ENCODE data around the gene PAPPA. TPM values are rescaled to one million over a fixed set of nuclear protein-coding genes. Genes with fewer than 3 reads are reported as not detected.
A peak's percentile ranks its signal among the peaks of the same experiment; 100 is the strongest.

PAPPA gene
- total RNA-seq, 4 donors from 2014 or later: 9.6 to 35.3 (median 14.9) TPM

DNA sequence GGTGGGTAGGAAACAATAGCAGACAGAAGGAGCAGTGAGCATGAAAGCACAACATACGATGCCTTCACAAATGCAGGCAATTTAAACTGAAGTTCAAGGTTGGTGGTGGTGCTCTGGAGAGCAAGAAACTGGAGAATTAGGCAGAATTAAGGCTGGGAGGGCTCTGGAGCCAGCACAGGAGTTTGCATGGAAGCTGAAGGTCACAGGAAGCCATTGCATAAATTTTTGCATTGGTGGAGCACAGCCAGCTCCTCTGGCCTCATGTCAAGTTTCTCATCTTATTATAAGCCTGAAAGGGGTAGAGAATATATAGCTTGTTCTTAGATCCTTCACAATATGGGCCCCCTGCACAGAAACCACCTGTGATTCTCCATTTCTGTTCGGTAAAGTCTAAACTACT lies 207.4 kb downstream of the PAPPA start:
- ATAC-seq (ENCODE audit: low FRiP score): no peak
- no peak for TF ChIP-seq CTCF (IDR thresholded peaks at IDR 0.05)
- DNase-seq (ENCODE audit: low spot score): no peak

DNA sequence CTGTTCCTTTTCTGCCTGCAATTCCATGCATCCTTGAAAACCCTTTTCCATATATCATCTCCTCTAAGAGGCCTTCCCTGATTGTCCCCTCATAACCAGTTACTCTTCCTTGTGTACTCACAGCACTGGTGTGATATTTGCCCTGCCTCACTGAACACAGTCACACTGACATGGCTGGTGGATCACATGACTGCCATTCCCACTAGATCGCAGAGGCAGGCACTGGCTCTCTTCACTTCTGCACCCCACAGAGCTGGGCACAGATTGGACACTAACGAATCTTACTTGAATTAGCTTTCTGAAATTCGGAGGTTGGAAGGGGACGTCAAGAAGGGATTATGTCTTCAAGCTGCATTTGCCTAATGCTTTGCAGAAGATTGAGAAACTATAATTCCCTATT lies 208.0 kb downstream of the PAPPA start:
- DNase-seq (ENCODE audit: low spot score) (no peak), ATAC-seq (ENCODE audit: low FRiP score) (no peak)
- no peak for TF ChIP-seq CTCF (IDR thresholded peaks at IDR 0.05)

DNA sequence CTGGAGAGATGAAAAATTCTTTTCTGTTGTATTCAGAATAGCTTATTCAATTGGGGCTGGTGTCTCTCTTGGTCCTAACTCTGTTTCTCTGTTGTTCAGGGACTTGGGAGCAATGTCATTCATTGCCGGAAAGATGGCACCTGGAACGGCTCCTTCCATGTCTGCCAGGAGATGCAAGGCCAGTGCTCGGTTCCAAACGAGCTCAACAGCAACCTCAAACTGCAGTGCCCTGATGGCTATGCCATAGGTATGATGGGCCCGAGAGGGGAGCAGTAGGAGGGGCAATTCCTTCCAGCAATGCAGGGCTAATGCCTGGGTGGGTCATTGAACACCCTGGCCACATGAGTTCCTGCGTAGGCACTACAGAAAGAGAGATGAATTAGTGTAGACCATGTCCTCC lies 208.9 kb downstream of the PAPPA start:
- DNase-seq (ENCODE audit: low spot score) (no peak), ATAC-seq (ENCODE audit: low FRiP score) (no peak)
- TF ChIP-seq CTCF (IDR thresholded peaks at IDR 0.05): no peak

DNA sequence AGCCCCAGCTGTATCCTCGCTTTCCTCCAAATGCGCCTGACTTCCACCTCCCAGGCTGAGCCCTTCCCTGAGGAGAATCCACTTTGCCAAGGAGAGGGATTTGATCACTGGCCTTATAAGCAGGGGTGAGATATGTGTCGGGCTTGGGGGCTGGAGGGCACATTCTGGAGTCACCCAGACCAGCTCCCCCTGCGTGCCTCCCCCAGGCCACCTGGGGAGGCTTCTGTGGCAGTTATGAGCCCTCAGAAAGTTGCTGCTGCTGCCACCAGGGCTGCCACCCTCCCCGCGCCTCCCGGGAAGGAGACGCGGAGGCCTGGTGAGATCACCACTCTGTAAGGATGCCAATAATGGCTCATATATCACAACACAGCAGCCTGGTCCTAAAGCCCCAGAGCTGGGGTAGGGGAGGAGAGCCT lies 211.5 kb downstream of the PAPPA start:
- TF ChIP-seq CTCF (IDR thresholded peaks at IDR 0.05): no peak
- DNase-seq (ENCODE audit: low spot score) (no peak), ATAC-seq (ENCODE audit: low FRiP score) (peak; percentile 12)

DNA sequence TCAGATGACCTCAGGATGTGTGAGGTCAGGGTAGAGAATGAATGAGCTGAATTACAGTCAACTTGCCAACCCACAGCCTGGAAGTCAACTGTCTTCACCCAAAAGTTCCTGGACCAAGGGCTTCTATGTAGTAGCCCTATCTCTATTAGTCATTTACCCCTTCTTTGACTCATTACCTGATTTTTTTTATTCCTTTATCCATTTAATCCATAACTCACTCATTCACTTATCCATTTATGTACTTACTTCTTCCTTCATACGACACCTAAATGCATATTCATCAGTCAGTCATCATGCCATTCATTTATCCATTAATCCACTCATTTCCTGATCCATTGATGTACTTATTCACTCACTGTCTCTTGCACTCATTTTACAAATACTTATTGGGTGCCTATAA lies 212.7 kb downstream of the PAPPA start:
- ATAC-seq (ENCODE audit: low FRiP score) (no peak), DNase-seq (ENCODE audit: low spot score) (no peak)
- TF ChIP-seq CTCF (IDR thresholded peaks at IDR 0.05): no peak

DNA sequence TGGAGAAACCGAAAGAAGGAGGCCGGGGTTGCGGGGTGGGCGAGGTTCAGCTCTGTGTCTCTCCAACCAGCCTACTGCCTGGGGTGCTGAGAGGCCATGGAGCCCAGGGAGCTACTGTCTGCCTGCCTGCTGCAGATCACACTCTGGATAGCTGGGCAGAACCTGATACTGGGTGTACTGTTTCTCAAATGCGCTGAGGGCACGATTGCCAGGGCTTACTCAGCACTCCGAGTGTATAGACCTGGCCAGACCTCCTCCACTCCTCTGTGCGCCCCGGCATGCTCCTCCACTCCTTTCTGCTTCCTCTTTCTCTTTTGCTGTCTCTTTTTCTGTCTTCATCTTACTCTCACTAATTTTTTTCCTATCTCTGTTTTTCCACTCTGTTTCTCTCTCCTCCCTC lies 215.1 kb downstream of the PAPPA start:
- ATAC-seq (ENCODE audit: low FRiP score) (peak; percentile 86), DNase-seq (ENCODE audit: low spot score) (no peak)
- no peak for TF ChIP-seq CTCF (IDR thresholded peaks at IDR 0.05)

GRCh38 chr9:116369706-116370105 lies 216.1 kb downstream of the PAPPA start:
- no peak for TF ChIP-seq CTCF (IDR thresholded peaks at IDR 0.05)
- ATAC-seq (ENCODE audit: low FRiP score) (peak; percentile 10), DNase-seq (ENCODE audit: low spot score) (no peak)

Data from omental fat pad (tissue), 4 donors.